Islet precursor cell (in vitro differentiated cells): Measurements from ENCODE around the gene MTX3.

Source experiments
- DNase-seq: peaks from one replicate; pipeline ENCODE4 v3.0.0-alpha.2; 2018

Gene MTX3

GRCh38 chr5:79932510-79933504 is 58.3 kb downstream of the MTX3 start:
- DNase-seq: no peak

- no peak for DNase-seq
These were observed 59.2 kb downstream of the MTX3 start for GRCh38 chr5:79931866-79932265.

GRCh38 chr5:79931409-79931808 is 59.7 kb downstream of the MTX3 start:
- no peak for DNase-seq

GRCh38 chr5:79929095-79929494 is 62.0 kb downstream of the MTX3 start:
- DNase-seq: no peak
